NCI-H1092 treated with DMSO at 0.1 percent for 48 hours (cell line): ENCODE data around the gene SYVN1.

Source experiments
- DNase-seq: peaks from one replicate; lab custom pipeline; 2025; lab: John Stamatoyannopoulos, UW

Gene SYVN1

GRCh38 chr11:65112546-65113360 is 21.6 kb downstream of the SYVN1 start:
- DNase-seq = peak; percentile 66

- peak; percentile 97 for DNase-seq
Measured at GRCh38 chr11:65111744-65112545, 22.4 kb downstream of the SYVN1 start, which contains the start of gene TM7SF2. TM7SF2 (plus strand) TSS chr11:65111872; CDS start chr11:65112016, 144 bp downstream.

- no peak for DNase-seq
Measured at GRCh38 chr11:65111159-65111743, 23.1 kb downstream of the SYVN1 start.

GRCh38 chr11:65110354-65110861 is 23.9 kb downstream of the SYVN1 start:
- peak; percentile 83 for DNase-seq

GRCh38 chr11:65109231-65110198 is 24.8 kb downstream of the SYVN1 start:
- no peak for DNase-seq

- no peak for DNase-seq
Measured at GRCh38 chr11:65108469-65109123, 25.7 kb downstream of the SYVN1 start.

- DNase-seq = no peak
Measured at GRCh38 chr11:65107751-65108468, 26.4 kb downstream of the SYVN1 start.

GRCh38 chr11:65107078-65107477 is 27.2 kb downstream of the SYVN1 start:
- DNase-seq = no peak

- no peak for DNase-seq
Measured at GRCh38 chr11:65104628-65105027, 29.7 kb downstream of the SYVN1 start.

GRCh38 chr11:65103476-65103875 is 30.8 kb downstream of the SYVN1 start:
- no peak for DNase-seq

GRCh38 chr11:65102142-65103095 is 31.9 kb downstream of the SYVN1 start:
- DNase-seq = peak; percentile 88

- DNase-seq = no peak
Measured at GRCh38 chr11:65100674-65101350, 33.5 kb downstream of the SYVN1 start.

GRCh38 chr11:65096926-65097325 is 37.4 kb downstream of the SYVN1 start:
- DNase-seq = no peak

- peak; percentile 95 for DNase-seq
Measured at GRCh38 chr11:65095974-65096806, 38.1 kb downstream of the SYVN1 start, which contains the start of gene VPS51. VPS51 (plus strand) TSS chr11:65096214; CDS start chr11:65096251, 37 bp downstream.

GRCh38 chr11:65095427-65095826 is 38.9 kb downstream of the SYVN1 start:
- no peak for DNase-seq

GRCh38 chr11:65090628-65091027 is 43.7 kb downstream of the SYVN1 start:
- no peak for DNase-seq

GRCh38 chr11:65089621-65090020 is 44.7 kb downstream of the SYVN1 start:
- DNase-seq = no peak
